Natural killer cell (primary cell): ENCODE data around the gene MAP2K5. TPM values are rescaled to one million over a fixed set of nuclear protein-coding genes. Genes with fewer than 3 reads are reported as not detected.

Experiments
- ATAC-seq, 3 donors: fragments of 150-1000 bp in 2 of 3; fragments of 200-7000 bp in 1 of 3; cut with Tn5 transposase; 1 replicate in 1 of 3; 2 replicates in 2 of 3; pipeline ENCODE4 v1.10.0; 2021; ENCODE audit warnings: mild to moderate bottlenecking in 2 of 3, moderate library complexity in 2 of 3
- DNase-seq, 2 donors: peaks; one replicate each; pipeline versions ENCODE4 v3.0.0 to v3.0.0-alpha.2; 2013 to 2021; ENCODE audit warnings: mixed read lengths in 1 of 2
- H3K27ac ChIP-seq: one replicate; pipeline ENCODE4 v1.5.1; 2013; ENCODE audit warnings: mild to moderate bottlenecking, low read length
- H3K27me3 ChIP-seq: one replicate; pipeline ENCODE4 v1.6.1; 2013; ENCODE audit warnings: low read length; ENCODE audit not compliant: control insufficient read depth, insufficient read depth
- H3K36me3 ChIP-seq: one replicate; pipeline ENCODE4 v1.6.1; 2013; ENCODE audit warnings: low read length; ENCODE audit not compliant: control insufficient read depth, insufficient read depth
- H3K4me1 ChIP-seq: one replicate; pipeline ENCODE4 v1.6.1; 2013; ENCODE audit warnings: low read length; ENCODE audit not compliant: control insufficient read depth, insufficient read depth
- H3K4me3 ChIP-seq: one replicate; pipeline ENCODE4 v1.5.1; 2013; ENCODE audit warnings: low read length
- H3K9me3 ChIP-seq: one replicate; pipeline ENCODE4 v1.6.1; 2013; ENCODE audit warnings: low read length; ENCODE audit not compliant: control insufficient read depth, insufficient read depth
- H3K27ac Mint-ChIP-seq, 2 donors: one replicate each; pipeline ENCODE4 v1.8.0; 2022; ENCODE audit warnings: mild to moderate bottlenecking in 2 of 2, mixed read lengths in 2 of 2, moderate library complexity in 1 of 2
- H3K27me3 Mint-ChIP-seq, 2 donors: one replicate each; pipeline ENCODE4 v1.8.0; 2022; ENCODE audit warnings: low read depth in 2 of 2, mixed read lengths in 2 of 2
- H3K36me3 Mint-ChIP-seq: one replicate; pipeline ENCODE4 v1.8.0; 2022; ENCODE audit warnings: mixed read lengths
- H3K4me1 Mint-ChIP-seq, 2 donors: one replicate each; pipeline ENCODE4 v1.8.0; 2022; ENCODE audit warnings: mixed read lengths in 2 of 2
- H3K4me3 Mint-ChIP-seq: one replicate; pipeline ENCODE4 v1.8.0; 2022; ENCODE audit warnings: mild to moderate bottlenecking, moderate library complexity, mixed read lengths
- H3K9me3 Mint-ChIP-seq, 2 donors: one replicate each; pipeline ENCODE4 v1.8.0; 2022; ENCODE audit warnings: mixed read lengths in 2 of 2
- CTCF ChIP-seq: fragments of 200-600 bp; IDR thresholded peaks from one replicate; pipeline ENCODE4 v1.8.0; 2022; ENCODE audit warnings: antibody characterized with exemption
- WGBS: methylation state at CpG from one replicate; pipeline ENCODE4 v1.1.7; 2013; ENCODE audit warnings: missing lambda C conversion rate; ENCODE audit not compliant: insufficient coverage; 5-methylcytosine and 5-hydroxymethylcytosine counted together
- intact Hi-C: fragments of 100-400 bp; cut with micrococcal nuclease; formaldehyde crosslinking; loops from one replicate; pipeline ENCODE4 v1.14.2; 2022
- total RNA-seq, 4 donors: library from RNA; stranded (reverse); fragments of 120-200 nt in 1 of 4; gene quantifications; one replicate each; pipeline versions ENCODE4 v1.2.3 to v1.2.4, GENCODE V29; 2013 to 2022

The MAP2K5 gene
- total RNA-seq, 3 donors from 2014 or later (not counting 1 experiment from before 2014, with no cell fraction given): 25.6 to 32.6 (median 29.2) TPM

DNA sequence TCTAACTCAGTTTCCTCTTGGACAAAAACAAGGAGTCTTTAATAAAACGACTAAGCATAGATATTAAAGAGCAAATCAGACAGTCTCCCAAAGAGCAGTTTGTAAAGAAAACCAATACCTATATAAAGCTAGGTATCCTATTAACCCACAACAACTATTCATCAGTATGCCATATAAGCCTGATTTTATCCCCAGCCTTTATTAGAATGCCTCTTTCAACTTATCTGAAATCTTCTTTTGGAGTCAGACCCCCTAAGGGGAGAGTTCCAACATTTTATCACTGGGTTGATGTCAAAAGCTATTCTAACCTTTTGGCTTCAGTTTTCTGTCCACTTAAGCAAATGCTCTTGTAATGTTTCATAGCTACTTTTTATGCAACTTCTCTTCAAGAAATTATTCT, 17.8 kb downstream of the MAP2K5 start:
- intact Hi-C loops: no loop called here
- no peak for TF ChIP-seq CTCF
- H3K4me3 Mint-ChIP-seq: no peak overlapping the region
- Histone ChIP-seq H3K27me3 (no peaks in the 10 kb centered on the region), H3K36me3 (peaks cover 5% of the 10 kb centered on the region), H3K4me1 (peaks cover 3% of the 10 kb centered on the region), H3K9me3 (no peaks in the 10 kb centered on the region), H3K4me3 (no peak overlapping the region), H3K27ac (no peak overlapping the region)
- DNase-seq (no peak), ATAC-seq (no peak)
- no peak overlapping the region for H3K27ac Mint-ChIP-seq
- peaks cover 22 to 33% of the 10 kb centered on the region in 2 donors for H3K4me1 Mint-ChIP-seq
- H3K27me3 Mint-ChIP-seq: no peaks in the 10 kb centered on the region
- peaks cover 11% of the 10 kb centered on the region for H3K36me3 Mint-ChIP-seq
- WGBS: no CpG with 5 or more reads among the region's 1 CpG
- no peaks in the 10 kb centered on the region for H3K9me3 Mint-ChIP-seq

- Histone ChIP-seq H3K4me1 (peaks cover 4% of the 10 kb centered on the region), H3K27me3 (no peaks in the 10 kb centered on the region), H3K36me3 (peaks cover 5% of the 10 kb centered on the region), H3K27ac (no peak overlapping the region), H3K4me3 (no peak overlapping the region), H3K9me3 (no peaks in the 10 kb centered on the region)
- no peak for DNase-seq
- 100% methylated on average over 2 of the region's 5 CpGs for WGBS
- Mint-ChIP-seq H3K9me3 (no peaks in the 10 kb centered on the region), H3K4me3 (no peak overlapping the region), H3K4me1 (peaks cover 11 to 25% of the 10 kb centered on the region in 2 donors), H3K27me3 (no peaks in the 10 kb centered on the region), H3K27ac (no peak overlapping the region), H3K36me3 (peaks cover 11% of the 10 kb centered on the region)
- intact Hi-C loops: no loop called here
- ATAC-seq: no peak
- TF ChIP-seq CTCF: no peak
These were observed 20.6 kb downstream of the MAP2K5 start for GRCh38 chr15:67563092-67563491.

GRCh38 chr15:67564021-67564967, 21.8 kb downstream of the MAP2K5 start:
- ATAC-seq: peak; percentile 42 to 70 (median 55)
- no peaks in the 10 kb centered on the region for H3K9me3 Mint-ChIP-seq
- Histone ChIP-seq H3K27ac (no peak overlapping the region), H3K36me3 (peaks cover 7% of the 10 kb centered on the region), H3K4me1 (peaks cover 4% of the 10 kb centered on the region), H3K4me3 (no peak overlapping the region), H3K9me3 (no peaks in the 10 kb centered on the region), H3K27me3 (no peaks in the 10 kb centered on the region)
- peaks cover 9 to 20% of the 10 kb centered on the region in 2 donors for H3K4me1 Mint-ChIP-seq
- peaks cover 8% of the 10 kb centered on the region for H3K36me3 Mint-ChIP-seq
- WGBS: 95% methylated on average over 2 of the region's 2 CpGs
- intact Hi-C loops: no loop called here
- H3K27me3 Mint-ChIP-seq: no peaks in the 10 kb centered on the region
- H3K27ac Mint-ChIP-seq: peak overlapping the region; percentile 13 to 37
- no peak overlapping the region for H3K4me3 Mint-ChIP-seq
- DNase-seq: no peak
- TF ChIP-seq CTCF: no peak
